Colonic mucosa (tissue), 4 donors: ENCODE data around the gene CARMIL1. TPM values are rescaled to one million over a fixed set of nuclear protein-coding genes. Genes with fewer than 3 reads are reported as not detected.
"Not testable (repeated sequence)": the region's sequence is repeated elsewhere in the genome, so short reads cannot be mapped to it uniquely, and the experiment has no call there.

Experiments
- DNase-seq: peaks from one replicate; pipeline ENCODE4 v3.0.0-alpha.2; 2020
- H3K27ac ChIP-seq: fragments of 200-600 bp; one replicate; pipeline ENCODE4 v1.8.0; 2021
- H3K27me3 ChIP-seq: fragments of 200-600 bp; one replicate; pipeline ENCODE4 v1.8.0; 2021
- H3K36me3 ChIP-seq: fragments of 200-600 bp; one replicate; pipeline ENCODE4 v1.8.0; 2021
- H3K4me1 ChIP-seq: fragments of 200-600 bp; one replicate; pipeline ENCODE4 v1.8.0; 2021; ENCODE audit warnings: mild to moderate bottlenecking
- H3K4me3 ChIP-seq: fragments of 200-600 bp; one replicate; pipeline ENCODE4 v1.8.0; 2021
- H3K9ac ChIP-seq, 2 donors: one replicate each; pipeline ENCODE4 v1.7.0; 2013; ENCODE audit warnings: control low read depth in 2 of 2, low read depth in 2 of 2, low read length in 2 of 2
- H3K9me3 ChIP-seq: fragments of 200-600 bp; one replicate; pipeline ENCODE4 v1.8.0; 2021
- CTCF ChIP-seq: fragments of 200-600 bp; IDR thresholded peaks from one replicate; pipeline ENCODE4 v1.8.0; 2022; ENCODE audit warnings: antibody characterized with exemption, mild to moderate bottlenecking
- intact Hi-C: fragments of 100-400 bp; cut with DNase I; formaldehyde crosslinking; loops from one replicate; pipeline ENCODE4 v1.14.1; 2022
- total RNA-seq, 2 donors: library from RNA; stranded (reverse); fragmentation: NEBNext Ultra II Directional in 1 of 2; extraction: Animal tissue kit (Norgen Biotek cat#: 25700) in 1 of 2; gene quantifications; one replicate each; pipeline ENCODE4 v1.2.1, GENCODE V29; 2021
- donor health status: healthy.
- donor health status: DM: no; HTN: no; CAD: no.
- donor health status: DM: no; HTN: no; CAD: no.

The CARMIL1 gene
- total RNA-seq, 2 donors from 2014 or later, result 38.6 to 50.2 TPM

GRCh38 chr6:25375125-25375524 lies 96.0 kb downstream of the CARMIL1 start:
- Histone ChIP-seq H3K27ac (no peak overlapping the region), H3K4me1 (no peaks in the 10 kb centered on the region), H3K9me3 (no peaks in the 10 kb centered on the region), H3K27me3 (no peaks in the 10 kb centered on the region), H3K9ac (no peak overlapping the region), H3K4me3 (no peak overlapping the region), H3K36me3 (no peaks in the 10 kb centered on the region)
- no peak for DNase-seq
- no peak for TF ChIP-seq CTCF
- intact Hi-C loops, result no loop called here

- no peak overlapping the region for H3K9ac ChIP-seq
- intact Hi-C loops, result no loop called here
- H3K27me3 ChIP-seq, result no peaks in the 10 kb centered on the region
- H3K27ac ChIP-seq, result no peak overlapping the region
- H3K4me1 ChIP-seq, result no peaks in the 10 kb centered on the region
- H3K9me3 ChIP-seq, result no peaks in the 10 kb centered on the region
- H3K4me3 ChIP-seq, result no peak overlapping the region
- no peak for DNase-seq
- TF ChIP-seq CTCF, result no peak
- no peaks in the 10 kb centered on the region for H3K36me3 ChIP-seq
These were observed 98.5 kb downstream of the CARMIL1 start for GRCh38 chr6:25377664-25378063.

- Histone ChIP-seq H3K4me3 (no peak overlapping the region), H3K9ac (no peak overlapping the region), H3K9me3 (no peaks in the 10 kb centered on the region), H3K36me3 (no peaks in the 10 kb centered on the region), H3K27me3 (no peaks in the 10 kb centered on the region), H3K27ac (no peak overlapping the region), H3K4me1 (no peaks in the 10 kb centered on the region)
- DNase-seq, result no peak
- intact Hi-C loops, result no loop called here
- no peak for TF ChIP-seq CTCF
These were observed 101.9 kb downstream of the CARMIL1 start for GRCh38 chr6:25381077-25381476.

GRCh38 chr6:25382476-25382875 lies 103.3 kb downstream of the CARMIL1 start:
- DNase-seq, H3K27me3 ChIP-seq, H3K36me3 ChIP-seq, intact Hi-C loops, H3K4me3 ChIP-seq, H3K4me1 ChIP-seq, H3K27ac ChIP-seq, H3K9ac ChIP-seq, H3K9me3 ChIP-seq: not testable (repeated sequence)

GRCh38 chr6:25384234-25384633 lies 105.1 kb downstream of the CARMIL1 start:
- Histone ChIP-seq H3K27me3 (no peaks in the 10 kb centered on the region), H3K9ac (no peak overlapping the region), H3K4me3 (no peak overlapping the region), H3K9me3 (no peaks in the 10 kb centered on the region), H3K36me3 (no peaks in the 10 kb centered on the region), H3K27ac (no peak overlapping the region), H3K4me1 (no peaks in the 10 kb centered on the region)
- no peak for TF ChIP-seq CTCF
- no peak for DNase-seq
- intact Hi-C loops, result no loop called here

GRCh38 chr6:25384967-25385366 lies 105.8 kb downstream of the CARMIL1 start:
- TF ChIP-seq CTCF, result no peak
- DNase-seq, result no peak
- Histone ChIP-seq H3K9ac (no peak overlapping the region), H3K9me3 (no peaks in the 10 kb centered on the region), H3K36me3 (no peaks in the 10 kb centered on the region), H3K27me3 (no peaks in the 10 kb centered on the region), H3K4me1 (no peaks in the 10 kb centered on the region), H3K27ac (no peak overlapping the region), H3K4me3 (no peak overlapping the region)
- intact Hi-C loops, result no loop called here
